Measurements from ENCODE around the gene CYB5B.
A peak's percentile ranks its signal among the peaks of the same experiment; 100 is the strongest.

The CYB5B gene

DNA sequence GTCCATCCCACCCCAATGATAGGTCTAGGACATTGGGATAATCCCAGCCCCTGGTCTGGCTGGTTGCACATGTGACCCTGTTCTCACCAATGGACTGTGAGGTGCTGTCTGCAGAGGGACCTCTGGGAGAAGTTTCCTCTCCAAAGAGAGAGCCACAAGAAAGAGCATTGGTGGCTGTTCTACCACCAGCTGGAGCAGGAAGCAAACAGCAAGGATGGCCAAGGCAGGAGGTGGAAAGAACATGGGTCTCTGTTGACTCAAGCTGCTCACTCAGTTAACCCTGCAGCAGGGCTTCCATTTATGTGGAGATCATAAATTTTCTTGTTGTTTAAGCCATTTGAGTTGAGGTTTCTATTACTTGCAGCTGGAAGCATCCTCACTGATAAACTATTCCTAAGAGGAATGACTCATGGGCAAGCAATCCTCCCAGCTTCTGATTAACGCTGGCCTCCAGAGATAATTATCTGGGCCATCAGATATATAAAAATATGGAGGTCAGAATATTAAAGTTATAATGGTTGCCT lies 52.6 kb downstream of the CYB5B start:
- ChIA-PET CTCF (interaction anchor here (1.1 to 1.2 kb wide), 2 partner anchors 79 to 97 kb away, joined by 3 read pairs; no protein-coding TSS in a partner anchor), POLR2A (interaction anchor here (0.9 kb wide), 1 partner anchor 91 kb away, joined by 4 read pairs; no protein-coding TSS in a partner anchor)
- peak; percentile 77 for DNase-seq (ENCODE audit: low read depth, low spot score)

DNA sequence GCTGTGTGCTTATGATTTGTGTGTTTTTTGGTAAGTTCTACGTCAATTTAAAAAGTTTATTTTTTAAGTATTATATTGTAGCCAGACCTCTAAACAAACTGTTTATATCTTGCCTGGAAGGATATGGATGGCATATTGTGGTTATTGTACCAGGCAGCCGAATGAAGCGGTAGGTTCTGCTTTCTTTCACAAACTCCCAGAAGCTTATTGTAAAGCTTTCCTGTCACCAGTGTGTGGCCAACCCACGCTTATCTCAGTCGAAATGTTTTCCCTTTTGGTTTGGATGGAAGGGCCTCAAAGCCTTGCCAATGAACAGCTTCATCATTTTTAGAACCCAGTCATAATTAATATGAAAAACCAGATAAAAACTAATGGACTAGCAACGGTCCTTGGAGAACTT lies 53.1 kb downstream of the CYB5B start:
- H3K4me3 ChIP-seq (ENCODE audit: low read depth, low read length): no peak overlapping the region
- DNase-seq (ENCODE audit: low read depth, low spot score): no peak
- ChIA-PET POLR2A (interaction anchor here (0.6 to 0.9 kb wide), 2 partner anchors 41 to 91 kb away, joined by 3 to 4 read pairs; no protein-coding TSS in a partner anchor), CTCF (interaction anchor here (1.0 to 1.2 kb wide), 2 partner anchors 79 to 82 kb away, joined by 3 read pairs; no protein-coding TSS in a partner anchor)
- TF ChIP-seq, protein P1, sequence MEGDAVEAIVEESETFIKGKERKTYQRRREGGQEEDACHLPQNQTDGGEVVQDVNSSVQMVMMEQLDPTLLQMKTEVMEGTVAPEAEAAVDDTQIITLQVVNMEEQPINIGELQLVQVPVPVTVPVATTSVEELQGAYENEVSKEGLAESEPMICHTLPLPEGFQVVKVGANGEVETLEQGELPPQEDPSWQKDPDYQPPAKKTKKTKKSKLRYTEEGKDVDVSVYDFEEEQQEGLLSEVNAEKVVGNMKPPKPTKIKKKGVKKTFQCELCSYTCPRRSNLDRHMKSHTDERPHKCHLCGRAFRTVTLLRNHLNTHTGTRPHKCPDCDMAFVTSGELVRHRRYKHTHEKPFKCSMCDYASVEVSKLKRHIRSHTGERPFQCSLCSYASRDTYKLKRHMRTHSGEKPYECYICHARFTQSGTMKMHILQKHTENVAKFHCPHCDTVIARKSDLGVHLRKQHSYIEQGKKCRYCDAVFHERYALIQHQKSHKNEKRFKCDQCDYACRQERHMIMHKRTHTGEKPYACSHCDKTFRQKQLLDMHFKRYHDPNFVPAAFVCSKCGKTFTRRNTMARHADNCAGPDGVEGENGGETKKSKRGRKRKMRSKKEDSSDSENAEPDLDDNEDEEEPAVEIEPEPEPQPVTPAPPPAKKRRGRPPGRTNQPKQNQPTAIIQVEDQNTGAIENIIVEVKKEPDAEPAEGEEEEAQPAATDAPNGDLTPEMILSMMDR (IDR thresholded peaks at IDR 0.05; ENCODE audit: insufficient read depth, low read length, missing control alignments): no peak

More for the DNA sequence above, 52.6 kb downstream of the CYB5B start:
- no peak overlapping the region for H3K4me3 ChIP-seq (ENCODE audit: low read depth, low read length)
- TF ChIP-seq, protein P1 (IDR thresholded peaks at IDR 0.05; ENCODE audit: insufficient read depth, low read length, missing control alignments): peak; percentile 0

DNA sequence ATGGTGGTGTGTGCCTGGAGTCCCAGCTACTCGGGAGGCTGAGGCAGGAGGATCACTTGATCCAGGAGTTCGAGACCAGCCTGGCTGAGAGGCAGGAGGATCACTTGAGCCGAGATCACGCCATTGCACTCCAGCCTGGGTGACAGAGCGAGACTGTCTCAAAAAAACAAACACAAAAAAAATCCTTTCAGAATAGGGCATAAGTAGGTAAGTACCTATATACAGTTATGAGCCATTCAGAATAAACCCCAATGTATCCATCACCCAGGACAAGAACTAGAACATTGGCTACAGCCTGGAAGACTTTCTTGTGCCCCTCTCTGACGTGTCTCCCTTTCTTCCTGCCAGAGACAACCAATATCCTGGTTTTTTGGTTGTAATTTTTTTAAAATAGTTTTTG lies 54.3 kb downstream of the CYB5B start:
- DNase-seq (ENCODE audit: low read depth, low spot score): no peak
- TF ChIP-seq, protein P1 (IDR thresholded peaks at IDR 0.05; ENCODE audit: insufficient read depth, low read length, missing control alignments): no peak
- ChIA-PET CTCF (interaction anchor here (1.0 to 1.4 kb wide), 2 partner anchors 32 to 83 kb away, joined by 3 read pairs; no protein-coding TSS in a partner anchor), POLR2A (no interaction called here)
- no peak overlapping the region for H3K4me3 ChIP-seq (ENCODE audit: low read depth, low read length)

DNA sequence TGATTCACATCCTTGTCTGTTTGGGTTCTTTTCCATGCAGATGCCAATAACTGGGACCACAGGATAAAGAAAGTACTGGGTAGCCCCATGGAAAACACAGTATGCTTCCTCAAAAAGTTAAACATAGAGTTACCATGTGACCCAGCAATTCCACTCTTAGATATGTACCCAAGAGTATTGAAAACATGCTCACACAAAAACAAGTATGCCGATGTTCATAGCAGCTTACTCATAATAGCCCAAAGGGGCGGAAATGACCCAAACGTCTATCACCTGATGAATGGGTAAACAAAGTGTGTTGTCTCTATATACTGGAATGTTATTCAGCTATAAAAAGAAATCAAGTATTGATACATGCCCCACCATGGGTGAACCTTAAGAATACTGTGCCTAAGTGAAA lies 55.4 kb downstream of the CYB5B start:
- TF ChIP-seq, protein P1 (IDR thresholded peaks at IDR 0.05; ENCODE audit: insufficient read depth, low read length, missing control alignments): no peak
- POLR2A ChIA-PET: no interaction called here
- H3K4me3 ChIP-seq (ENCODE audit: low read depth, low read length): no peak overlapping the region
- DNase-seq (ENCODE audit: low read depth, low spot score): no peak
- CTCF ChIA-PET: no interaction called here

DNA sequence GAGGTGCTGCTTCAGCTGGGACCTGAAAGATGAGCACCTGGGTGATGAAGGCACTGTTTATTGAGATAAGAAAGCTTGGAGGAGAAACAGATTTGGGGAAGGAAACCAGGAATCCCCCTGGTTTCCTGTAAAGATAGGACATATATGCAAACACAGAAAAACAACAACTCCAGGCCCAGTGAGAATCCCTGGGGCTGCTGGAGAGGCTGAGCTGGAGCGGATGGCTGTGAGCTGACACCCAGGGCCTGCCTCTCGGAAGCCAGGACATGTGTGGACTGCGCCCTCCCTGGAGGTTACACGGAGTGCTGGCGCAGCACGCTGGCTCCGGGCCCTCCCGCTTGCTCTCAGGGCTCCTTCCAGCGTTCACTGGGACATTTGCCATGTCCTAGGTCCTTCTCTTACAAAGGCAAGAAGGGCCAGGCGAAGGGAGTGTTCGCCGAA lies 57.5 kb downstream of the CYB5B start:
- POLR2A ChIA-PET: no interaction called here
- no peak for DNase-seq (ENCODE audit: low read depth, low spot score)
- CTCF ChIA-PET: interaction anchor here (0.7 to 1.5 kb wide), 2 partner anchors 87 kb away, joined by 3 read pairs; no protein-coding TSS in a partner anchor
- TF ChIP-seq, protein P1 (IDR thresholded peaks at IDR 0.05; ENCODE audit: insufficient read depth, low read length, missing control alignments): no peak
- no peak overlapping the region for H3K4me3 ChIP-seq (ENCODE audit: low read depth, low read length)

DNA sequence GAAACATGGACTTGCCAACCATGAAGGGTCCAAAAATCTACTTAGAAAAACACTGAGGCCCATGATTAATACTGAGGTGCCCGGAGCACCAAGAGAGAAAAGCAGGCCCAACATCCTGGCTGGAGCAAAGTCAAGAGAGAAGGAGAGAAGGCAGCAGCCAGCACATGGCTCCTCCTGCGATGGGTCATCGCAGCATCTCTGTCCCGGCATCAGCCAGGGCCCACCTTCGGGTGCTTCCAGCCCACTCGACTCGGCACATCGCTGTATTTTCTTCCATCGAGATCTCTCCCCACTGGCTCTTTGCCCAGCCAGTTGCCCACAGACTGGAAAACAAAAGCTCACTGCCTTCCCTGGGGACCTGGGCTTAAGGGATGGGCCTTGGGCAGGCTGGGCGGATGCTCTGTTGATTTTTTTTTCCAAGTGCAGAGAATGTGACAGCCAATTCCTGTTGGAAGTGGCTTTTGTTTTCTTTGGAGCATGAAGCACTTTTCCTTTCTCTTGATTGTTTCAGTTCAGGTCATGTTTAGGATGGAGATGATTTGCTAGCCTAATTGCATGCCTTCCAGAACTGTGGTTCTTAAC lies 58.1 kb downstream of the CYB5B start:
- POLR2A ChIA-PET: no interaction called here
- TF ChIP-seq, protein P1 (IDR thresholded peaks at IDR 0.05; ENCODE audit: insufficient read depth, low read length, missing control alignments): no peak
- DNase-seq (ENCODE audit: low read depth, low spot score): no peak
- CTCF ChIA-PET: interaction anchor here (1.5 kb wide), 1 partner anchor 88 kb away, joined by 3 read pairs; no protein-coding TSS in a partner anchor
- H3K4me3 ChIP-seq (ENCODE audit: low read depth, low read length): no peak overlapping the region
